ENCODE data around the gene MAP4K2. TPM values are rescaled to one million over a fixed set of nuclear protein-coding genes. Genes with fewer than 3 reads are reported as not detected.

The MAP4K2 gene
- total RNA-seq, 4 donors from 2014 or later: 10.2 to 49.1 (median 24.4) TPM

DNA sequence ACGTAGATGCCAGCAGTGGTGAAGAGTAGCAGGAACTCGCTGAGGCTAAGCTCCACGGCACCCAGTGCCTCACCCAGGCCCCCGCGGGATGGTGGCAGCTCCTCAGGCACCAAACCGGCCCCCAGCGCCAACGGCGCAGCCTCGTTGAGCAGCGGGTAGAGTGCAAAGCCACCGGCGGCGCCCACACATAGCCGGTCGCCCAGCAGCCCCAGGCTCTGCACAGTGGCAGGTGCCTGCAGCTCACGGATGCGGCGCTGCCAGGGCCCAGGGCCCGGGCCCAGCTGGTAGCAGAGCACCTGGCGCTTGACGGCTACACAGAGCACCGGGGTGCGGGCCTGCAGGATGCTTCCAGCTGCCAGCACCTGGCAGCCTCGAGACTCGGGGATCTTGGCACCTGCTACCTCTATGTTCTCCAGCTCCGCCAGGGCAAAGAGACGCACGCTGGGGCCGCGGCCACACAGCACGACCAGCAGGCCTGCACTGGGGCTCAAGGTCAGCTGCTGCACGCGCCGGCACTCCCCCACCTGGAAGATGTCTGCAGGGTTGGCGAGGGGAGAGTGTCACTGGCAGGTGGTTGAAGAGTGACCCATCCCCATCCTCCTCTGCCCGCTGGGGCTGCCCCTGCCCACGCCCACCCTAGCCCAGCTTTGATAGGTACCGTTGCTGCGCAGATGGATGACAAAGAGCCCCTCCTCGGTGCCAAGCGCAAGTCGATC, 26.7 kb upstream of the MAP4K2 start:
- Histone ChIP-seq H3K36me3 (no peaks in the 10 kb centered on the region), H3K4me1 (no peaks in the 10 kb centered on the region), H3K27ac (no peak overlapping the region), H3K27me3 (no peaks in the 10 kb centered on the region), H3K9me3 (no peaks in the 10 kb centered on the region), H3K4me3 (no peak overlapping the region)
- DNase-seq: no peak
- no peak for TF ChIP-seq POLR2A (IDR thresholded peaks at IDR 0.05)
- TF ChIP-seq, protein P1, sequence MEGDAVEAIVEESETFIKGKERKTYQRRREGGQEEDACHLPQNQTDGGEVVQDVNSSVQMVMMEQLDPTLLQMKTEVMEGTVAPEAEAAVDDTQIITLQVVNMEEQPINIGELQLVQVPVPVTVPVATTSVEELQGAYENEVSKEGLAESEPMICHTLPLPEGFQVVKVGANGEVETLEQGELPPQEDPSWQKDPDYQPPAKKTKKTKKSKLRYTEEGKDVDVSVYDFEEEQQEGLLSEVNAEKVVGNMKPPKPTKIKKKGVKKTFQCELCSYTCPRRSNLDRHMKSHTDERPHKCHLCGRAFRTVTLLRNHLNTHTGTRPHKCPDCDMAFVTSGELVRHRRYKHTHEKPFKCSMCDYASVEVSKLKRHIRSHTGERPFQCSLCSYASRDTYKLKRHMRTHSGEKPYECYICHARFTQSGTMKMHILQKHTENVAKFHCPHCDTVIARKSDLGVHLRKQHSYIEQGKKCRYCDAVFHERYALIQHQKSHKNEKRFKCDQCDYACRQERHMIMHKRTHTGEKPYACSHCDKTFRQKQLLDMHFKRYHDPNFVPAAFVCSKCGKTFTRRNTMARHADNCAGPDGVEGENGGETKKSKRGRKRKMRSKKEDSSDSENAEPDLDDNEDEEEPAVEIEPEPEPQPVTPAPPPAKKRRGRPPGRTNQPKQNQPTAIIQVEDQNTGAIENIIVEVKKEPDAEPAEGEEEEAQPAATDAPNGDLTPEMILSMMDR (IDR thresholded peaks at IDR 0.05): no peak
- intact Hi-C loops (cut with DNase I; ENCODE audit: low total_unique reads): no loop called here

DNA sequence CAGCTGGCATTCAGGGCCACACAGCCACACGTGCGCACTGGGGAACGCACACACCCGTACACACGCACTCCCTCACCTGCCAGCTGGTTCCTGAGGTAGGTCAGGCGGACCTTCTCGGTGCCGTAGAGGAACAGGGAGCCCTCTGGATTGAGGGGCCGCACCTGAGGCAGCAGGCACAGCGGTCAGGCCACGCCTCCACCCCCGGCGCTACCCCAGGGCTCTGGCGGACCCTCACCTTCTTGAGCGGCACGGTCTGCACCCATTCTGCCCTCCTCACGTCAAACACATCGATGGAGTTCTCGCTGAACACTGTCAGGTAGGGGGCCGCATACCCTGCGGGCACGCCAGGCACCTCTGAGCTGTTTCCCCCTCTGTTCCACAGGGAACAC, 24.4 kb upstream of the MAP4K2 start:
- H3K27ac ChIP-seq: no peak overlapping the region
- no peak for TF ChIP-seq POLR2A (IDR thresholded peaks at IDR 0.05)
- TF ChIP-seq, protein P1 (IDR thresholded peaks at IDR 0.05): no peak
- H3K4me1 ChIP-seq: no peaks in the 10 kb centered on the region
- intact Hi-C loops (cut with DNase I; ENCODE audit: low total_unique reads): no loop called here
- H3K9me3 ChIP-seq: no peaks in the 10 kb centered on the region
- H3K36me3 ChIP-seq: no peaks in the 10 kb centered on the region
- no peaks in the 10 kb centered on the region for H3K27me3 ChIP-seq
- H3K4me3 ChIP-seq: no peak overlapping the region
- DNase-seq: no peak

DNA sequence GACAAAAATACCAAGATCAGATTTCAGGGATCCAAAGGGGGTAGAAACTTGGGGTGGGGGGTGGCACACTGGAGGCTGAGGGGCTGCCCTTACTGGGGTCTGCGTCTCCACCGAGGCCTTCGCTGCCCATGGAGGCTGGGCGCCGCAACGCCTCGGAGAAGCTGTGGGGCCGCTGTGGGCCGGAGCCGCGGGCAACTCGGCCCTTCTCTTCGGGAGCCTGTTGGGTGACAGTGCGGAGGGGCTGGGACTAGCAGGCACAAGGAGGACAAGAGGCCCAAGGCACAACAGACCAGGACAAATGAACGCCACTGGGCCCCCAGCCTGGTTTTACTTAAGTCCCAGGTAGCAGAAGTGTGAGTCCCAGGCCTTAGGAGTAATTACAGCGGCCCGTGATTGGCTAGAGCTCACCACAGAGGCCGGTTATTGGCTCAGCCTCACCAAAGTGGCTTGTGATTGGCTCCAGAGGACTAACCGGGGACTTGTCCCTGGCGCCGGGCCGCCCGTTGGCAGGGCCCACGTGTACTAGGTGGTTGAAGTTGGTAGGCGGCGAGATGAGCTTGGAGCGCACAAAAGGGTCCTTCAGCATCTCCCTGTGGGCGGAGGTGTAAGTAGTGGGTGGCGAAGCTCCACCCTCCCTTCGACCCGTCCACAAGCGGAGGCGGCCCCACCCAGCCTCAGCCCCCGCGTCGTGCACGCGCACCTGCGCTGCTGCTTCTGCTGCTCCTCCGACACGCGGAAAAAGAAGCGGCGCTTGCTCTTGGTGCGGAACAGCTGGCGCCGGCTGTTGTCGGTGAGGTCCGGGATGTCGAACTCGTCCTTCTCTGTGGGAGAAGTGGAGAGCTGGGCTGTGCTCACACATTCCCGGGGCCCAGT, 23.8 kb upstream of the MAP4K2 start:
- no peaks in the 10 kb centered on the region for H3K9me3 ChIP-seq
- DNase-seq: no peak
- H3K27me3 ChIP-seq: no peaks in the 10 kb centered on the region
- intact Hi-C loops (cut with DNase I; ENCODE audit: low total_unique reads): no loop called here
- TF ChIP-seq POLR2A (IDR thresholded peaks at IDR 0.05): no peak
- TF ChIP-seq, protein P1 (IDR thresholded peaks at IDR 0.05): no peak
- H3K27ac ChIP-seq: no peak overlapping the region
- no peaks in the 10 kb centered on the region for H3K36me3 ChIP-seq
- H3K4me3 ChIP-seq: no peak overlapping the region
- no peaks in the 10 kb centered on the region for H3K4me1 ChIP-seq

DNA sequence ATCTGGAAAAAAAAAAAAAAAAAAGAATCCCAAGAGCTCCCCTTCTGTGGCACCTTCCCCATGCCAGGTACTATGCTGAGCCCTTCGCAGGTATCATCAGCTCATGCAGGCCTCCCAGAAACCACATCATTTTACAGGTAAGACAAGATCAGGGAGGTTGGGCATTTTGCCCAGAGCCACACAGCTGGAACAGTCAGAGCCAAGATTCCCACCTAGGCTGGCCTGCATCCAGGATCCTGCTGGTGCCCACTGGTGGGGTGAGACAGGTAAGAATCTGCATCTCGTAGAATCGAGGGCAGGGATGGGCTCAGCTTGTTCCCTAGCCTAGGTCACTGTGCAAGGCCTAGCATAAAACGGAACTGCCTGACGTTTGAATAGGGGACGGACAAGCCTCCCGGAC, 23.0 kb upstream of the MAP4K2 start:
- Histone ChIP-seq H3K27me3 (no peaks in the 10 kb centered on the region), H3K27ac (no peak overlapping the region), H3K9me3 (no peaks in the 10 kb centered on the region), H3K36me3 (no peaks in the 10 kb centered on the region), H3K4me3 (no peak overlapping the region), H3K4me1 (no peaks in the 10 kb centered on the region)
- TF ChIP-seq, protein P1 (IDR thresholded peaks at IDR 0.05): no peak
- TF ChIP-seq POLR2A (IDR thresholded peaks at IDR 0.05): no peak
- no peak for DNase-seq
- intact Hi-C loops (cut with DNase I; ENCODE audit: low total_unique reads): no loop called here

DNA sequence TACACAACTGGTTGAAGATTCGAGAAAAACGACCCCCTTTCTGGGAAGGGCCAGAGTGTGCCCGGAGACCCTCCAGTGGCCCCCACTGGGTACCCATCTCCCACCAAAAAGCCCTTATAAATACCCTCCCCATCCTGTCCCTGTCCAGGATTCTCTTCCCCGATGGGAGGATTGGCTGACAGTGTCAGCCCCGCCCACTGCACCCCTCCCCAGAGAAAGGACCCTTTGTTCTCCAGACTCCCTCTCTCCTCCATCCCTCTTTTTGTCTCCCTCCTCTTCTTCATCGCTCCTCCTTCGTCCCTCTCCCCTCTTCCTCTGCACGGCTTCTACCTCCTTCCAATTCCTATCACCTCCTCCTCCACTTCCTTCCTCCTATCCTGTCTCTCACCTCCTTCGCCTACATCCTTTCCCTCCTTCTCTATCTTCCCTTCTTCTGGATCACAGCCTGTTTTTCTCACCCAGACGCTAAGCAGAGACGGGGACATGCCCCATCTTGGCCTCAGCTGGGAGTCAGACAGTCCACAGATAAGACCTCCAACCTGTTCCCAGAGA, 20.6 kb upstream of the MAP4K2 start:
- no peaks in the 10 kb centered on the region for H3K36me3 ChIP-seq
- TF ChIP-seq, protein P1 (IDR thresholded peaks at IDR 0.05): no peak
- TF ChIP-seq POLR2A (IDR thresholded peaks at IDR 0.05): no peak
- H3K4me3 ChIP-seq: no peak overlapping the region
- no peak for DNase-seq
- H3K27me3 ChIP-seq: no peaks in the 10 kb centered on the region
- H3K9me3 ChIP-seq: no peaks in the 10 kb centered on the region
- H3K27ac ChIP-seq: no peak overlapping the region
- no peaks in the 10 kb centered on the region for H3K4me1 ChIP-seq
- intact Hi-C loops (cut with DNase I; ENCODE audit: low total_unique reads): no loop called here

Measured in uterus (tissue), 4 donors.